Nephron (organoid): ENCODE results near the gene NACC2.
A peak's percentile ranks its signal among the peaks of the same experiment; 100 is the strongest.

Source experiments
- H3K27ac Mint-ChIP-seq, 3 experiments: 2 replicates each; pipeline ENCODE4 v1.8.0; 2020; ENCODE audit warnings: mixed read lengths in 3 of 3, mild to moderate bottlenecking in 2 of 3, moderate library complexity in 1 of 3
- H3K27me3 Mint-ChIP-seq: 2 replicates; pipeline ENCODE4 v1.8.0; 2021; ENCODE audit warnings: low read depth, mild to moderate bottlenecking, moderate library complexity, mixed read lengths
- H3K36me3 Mint-ChIP-seq: 2 replicates; pipeline ENCODE4 v1.8.0; 2020; ENCODE audit warnings: low read depth, mixed read lengths
- H3K4me1 Mint-ChIP-seq: 2 replicates; pipeline ENCODE4 v1.8.0; 2020; ENCODE audit warnings: mixed read lengths
- H3K4me3 Mint-ChIP-seq, 3 experiments: 2 replicates each; pipeline ENCODE4 v1.8.0; 2020; ENCODE audit warnings: mild to moderate bottlenecking in 3 of 3, mixed read lengths in 3 of 3, moderate library complexity in 2 of 3
- H3K9me3 Mint-ChIP-seq: 2 replicates; pipeline ENCODE4 v1.8.0; 2020; ENCODE audit warnings: mixed read lengths
- CTCF ChIP-seq, 3 experiments: fragments of 200-600 bp; sonication (generic); IDR thresholded peaks; one replicate each; pipeline ENCODE4 v1.5.0; 2021; ENCODE audit warnings: antibody characterized with exemption in 3 of 3; ENCODE audit not compliant: unreplicated experiment in 3 of 3

The NACC2 gene

GRCh38 chr9:135978642-135979546 is 116.2 kb downstream of the NACC2 start:
- H3K36me3 Mint-ChIP-seq = no peaks in the 10 kb centered on the region
- no peak overlapping the region for H3K27ac Mint-ChIP-seq
- no peak for TF ChIP-seq CTCF (IDR thresholded peaks at IDR 0.05; ENCODE audit: unreplicated experiment in 3 of 3)
- peaks cover 8% of the 10 kb centered on the region for H3K4me1 Mint-ChIP-seq
- peaks cover 12% of the 10 kb centered on the region for H3K27me3 Mint-ChIP-seq
- no peaks in the 10 kb centered on the region for H3K9me3 Mint-ChIP-seq
- no peak overlapping the region for H3K4me3 Mint-ChIP-seq

- Mint-ChIP-seq H3K4me1 (peaks cover 12% of the 10 kb centered on the region), H3K9me3 (no peaks in the 10 kb centered on the region), H3K27ac (peak overlapping the region in 2 of 3 experiments; percentile 34 to 44), H3K36me3 (no peaks in the 10 kb centered on the region), H3K4me3 (peak overlapping the region in 1 of 3 experiments; percentile 35), H3K27me3 (peaks cover 23% of the 10 kb centered on the region)
- no peak for TF ChIP-seq CTCF (IDR thresholded peaks at IDR 0.05; ENCODE audit: unreplicated experiment in 3 of 3)
Observed at GRCh38 chr9:135976944-135977343, 118.1 kb downstream of the NACC2 start.

- no peaks in the 10 kb centered on the region for H3K36me3 Mint-ChIP-seq
- peak overlapping the region in 2 of 3 experiments; percentile 4 to 35 for H3K4me3 Mint-ChIP-seq
- TF ChIP-seq CTCF (IDR thresholded peaks at IDR 0.05; ENCODE audit: unreplicated experiment in 3 of 3) = no peak
- peak overlapping the region in 2 of 3 experiments; percentile 34 to 44 for H3K27ac Mint-ChIP-seq
- peaks cover 12% of the 10 kb centered on the region for H3K4me1 Mint-ChIP-seq
- H3K9me3 Mint-ChIP-seq = no peaks in the 10 kb centered on the region
- peaks cover 26% of the 10 kb centered on the region for H3K27me3 Mint-ChIP-seq
Observed at GRCh38 chr9:135976531-135976930, 118.6 kb downstream of the NACC2 start.

GRCh38 chr9:135975834-135976233 is 119.3 kb downstream of the NACC2 start:
- no peak for TF ChIP-seq CTCF (IDR thresholded peaks at IDR 0.05; ENCODE audit: unreplicated experiment in 3 of 3)
- H3K27ac Mint-ChIP-seq = no peak overlapping the region

GRCh38 chr9:135974220-135974573 is 120.9 kb downstream of the NACC2 start:
- no peak overlapping the region for H3K27ac Mint-ChIP-seq
- no peaks in the 10 kb centered on the region for H3K36me3 Mint-ChIP-seq
- no peak overlapping the region for H3K4me3 Mint-ChIP-seq
- peaks cover 33% of the 10 kb centered on the region for H3K27me3 Mint-ChIP-seq
- H3K4me1 Mint-ChIP-seq = peaks cover 12% of the 10 kb centered on the region
- no peak for TF ChIP-seq CTCF (IDR thresholded peaks at IDR 0.05; ENCODE audit: unreplicated experiment in 3 of 3)
- no peaks in the 10 kb centered on the region for H3K9me3 Mint-ChIP-seq

More at GRCh38 chr9:135975834-135976233, 119.3 kb downstream of the NACC2 start:
- Mint-ChIP-seq H3K27me3 (peaks cover 26% of the 10 kb centered on the region), H3K4me1 (peaks cover 12% of the 10 kb centered on the region), H3K36me3 (no peaks in the 10 kb centered on the region), H3K9me3 (no peaks in the 10 kb centered on the region), H3K4me3 (no peak overlapping the region)
